Endothelial cell (in vitro differentiated cells): Measurements from ENCODE around the gene CREBBP. TPM values are rescaled to one million over a fixed set of nuclear protein-coding genes. Genes with fewer than 3 reads are reported as not detected.

ENCODE experiments used
- DNase-seq: peaks from one replicate; pipeline ENCODE4 v3.0.0; 2021; ENCODE audit warnings: low spot score
- H3K27ac Mint-ChIP-seq: one replicate; pipeline ENCODE4 v1.8.0; 2021; ENCODE audit warnings: mixed read lengths, inconsistent platforms; ENCODE audit not compliant: unreplicated experiment
- H3K27me3 Mint-ChIP-seq: one replicate; pipeline ENCODE4 v1.8.0; 2021; ENCODE audit warnings: mild to moderate bottlenecking, moderate library complexity, mixed read lengths, inconsistent platforms; ENCODE audit not compliant: unreplicated experiment
- H3K36me3 Mint-ChIP-seq: one replicate; pipeline ENCODE4 v1.8.0; 2021; ENCODE audit warnings: mild to moderate bottlenecking, low read depth, mixed read lengths, inconsistent platforms; ENCODE audit not compliant: unreplicated experiment
- H3K4me1 Mint-ChIP-seq: one replicate; pipeline ENCODE4 v1.8.0; 2021; ENCODE audit warnings: mild to moderate bottlenecking, mixed read lengths, inconsistent platforms; ENCODE audit not compliant: unreplicated experiment
- H3K4me3 Mint-ChIP-seq: one replicate; pipeline ENCODE4 v1.8.0; 2021; ENCODE audit warnings: mild to moderate bottlenecking, mixed read lengths, inconsistent platforms; ENCODE audit not compliant: unreplicated experiment
- H3K9me3 Mint-ChIP-seq: one replicate; pipeline ENCODE4 v1.8.0; 2021; ENCODE audit warnings: mixed read lengths, inconsistent platforms; ENCODE audit not compliant: unreplicated experiment
- CTCF ChIP-seq: fragments of 200-600 bp; sonication (generic); IDR thresholded peaks from one replicate; pipeline ENCODE4 v1.5.0; 2021; ENCODE audit warnings: antibody characterized with exemption; ENCODE audit not compliant: unreplicated experiment
- total RNA-seq: library from RNA; stranded (reverse); fragmentation: NEBNext Ultra II Directional; extraction: Animal tissue kit (Norgen Biotek cat#: 25700); gene quantifications from one replicate; pipeline ENCODE4 v1.2.1, GENCODE V29; 2021; ENCODE audit not compliant: unreplicated experiment

Gene CREBBP
- total RNA-seq, 1 donor from 2014 or later = 66.3 TPM

- Mint-ChIP-seq H3K36me3 (peaks cover 4% of the 10 kb centered on the region), H3K9me3 (no peaks in the 10 kb centered on the region), H3K27me3 (peaks cover 6% of the 10 kb centered on the region), H3K4me3 (no peak overlapping the region), H3K27ac (no peak overlapping the region), H3K4me1 (peaks cover 33% of the 10 kb centered on the region)
- TF ChIP-seq CTCF = no peak
- peak; percentile 71 for DNase-seq
These were observed 487 bp downstream of the CREBBP start for GRCh38 chr16:3879887-3880564.

- DNase-seq = peak; percentile 25
- Mint-ChIP-seq H3K27me3 (peaks cover 6% of the 10 kb centered on the region), H3K4me1 (peaks cover 39% of the 10 kb centered on the region), H3K36me3 (peaks cover 4% of the 10 kb centered on the region), H3K9me3 (no peaks in the 10 kb centered on the region), H3K27ac (peak overlapping the region; percentile 94), H3K4me3 (peak overlapping the region; percentile 98)
- no peak for TF ChIP-seq CTCF
These were observed 1.1 kb downstream of the CREBBP start for GRCh38 chr16:3879258-3879886.

- no peak for TF ChIP-seq CTCF
- H3K4me3 Mint-ChIP-seq = peak overlapping the region; percentile 98
- DNase-seq = no peak
- no peaks in the 10 kb centered on the region for H3K9me3 Mint-ChIP-seq
- H3K27ac Mint-ChIP-seq = peak overlapping the region; percentile 72
- H3K36me3 Mint-ChIP-seq = peaks cover 4% of the 10 kb centered on the region
- peaks cover 47% of the 10 kb centered on the region for H3K4me1 Mint-ChIP-seq
- H3K27me3 Mint-ChIP-seq = peaks cover 6% of the 10 kb centered on the region
These were observed 1.9 kb downstream of the CREBBP start for GRCh38 chr16:3878610-3879009.

- peaks cover 4% of the 10 kb centered on the region for H3K36me3 Mint-ChIP-seq
- no peak for TF ChIP-seq CTCF
- H3K4me1 Mint-ChIP-seq = peaks cover 44% of the 10 kb centered on the region
- DNase-seq = no peak
- peaks cover 5% of the 10 kb centered on the region for H3K27me3 Mint-ChIP-seq
- H3K4me3 Mint-ChIP-seq = no peak overlapping the region
- H3K9me3 Mint-ChIP-seq = no peaks in the 10 kb centered on the region
- no peak overlapping the region for H3K27ac Mint-ChIP-seq
These were observed 3.8 kb downstream of the CREBBP start for GRCh38 chr16:3876695-3877094.

- Mint-ChIP-seq H3K9me3 (no peaks in the 10 kb centered on the region), H3K27ac (no peak overlapping the region), H3K27me3 (peaks cover 5% of the 10 kb centered on the region), H3K36me3 (peaks cover 4% of the 10 kb centered on the region), H3K4me3 (no peak overlapping the region), H3K4me1 (peaks cover 44% of the 10 kb centered on the region)
- DNase-seq = no peak
- no peak for TF ChIP-seq CTCF
These were observed 4.4 kb downstream of the CREBBP start for GRCh38 chr16:3876160-3876559.
